ENCODE data around the gene LBHD1.

GRCh38 chr11:62647609-62648005 is 24.5 kb downstream of the LBHD1 start:
- TF ChIP-seq, protein P1, sequence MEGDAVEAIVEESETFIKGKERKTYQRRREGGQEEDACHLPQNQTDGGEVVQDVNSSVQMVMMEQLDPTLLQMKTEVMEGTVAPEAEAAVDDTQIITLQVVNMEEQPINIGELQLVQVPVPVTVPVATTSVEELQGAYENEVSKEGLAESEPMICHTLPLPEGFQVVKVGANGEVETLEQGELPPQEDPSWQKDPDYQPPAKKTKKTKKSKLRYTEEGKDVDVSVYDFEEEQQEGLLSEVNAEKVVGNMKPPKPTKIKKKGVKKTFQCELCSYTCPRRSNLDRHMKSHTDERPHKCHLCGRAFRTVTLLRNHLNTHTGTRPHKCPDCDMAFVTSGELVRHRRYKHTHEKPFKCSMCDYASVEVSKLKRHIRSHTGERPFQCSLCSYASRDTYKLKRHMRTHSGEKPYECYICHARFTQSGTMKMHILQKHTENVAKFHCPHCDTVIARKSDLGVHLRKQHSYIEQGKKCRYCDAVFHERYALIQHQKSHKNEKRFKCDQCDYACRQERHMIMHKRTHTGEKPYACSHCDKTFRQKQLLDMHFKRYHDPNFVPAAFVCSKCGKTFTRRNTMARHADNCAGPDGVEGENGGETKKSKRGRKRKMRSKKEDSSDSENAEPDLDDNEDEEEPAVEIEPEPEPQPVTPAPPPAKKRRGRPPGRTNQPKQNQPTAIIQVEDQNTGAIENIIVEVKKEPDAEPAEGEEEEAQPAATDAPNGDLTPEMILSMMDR (IDR thresholded peaks at IDR 0.05), result no peak
- TF ChIP-seq POLR2A (IDR thresholded peaks at IDR 0.05), result no peak
- no peak for TF ChIP-seq EP300 (IDR thresholded peaks at IDR 0.05)
- no peak for TF ChIP-seq POLR2AphosphoS5 (IDR thresholded peaks at IDR 0.05)

All from sigmoid colon (tissue), 4 donors.